ENCODE results near the gene PLXDC1. TPM values are rescaled to one million over a fixed set of nuclear protein-coding genes. Genes with fewer than 3 reads are reported as not detected.

PLXDC1 gene
- total and polyA plus RNA-seq, 2 experiments from 2014 or later: 0.28 to 0.91 TPM

DNA sequence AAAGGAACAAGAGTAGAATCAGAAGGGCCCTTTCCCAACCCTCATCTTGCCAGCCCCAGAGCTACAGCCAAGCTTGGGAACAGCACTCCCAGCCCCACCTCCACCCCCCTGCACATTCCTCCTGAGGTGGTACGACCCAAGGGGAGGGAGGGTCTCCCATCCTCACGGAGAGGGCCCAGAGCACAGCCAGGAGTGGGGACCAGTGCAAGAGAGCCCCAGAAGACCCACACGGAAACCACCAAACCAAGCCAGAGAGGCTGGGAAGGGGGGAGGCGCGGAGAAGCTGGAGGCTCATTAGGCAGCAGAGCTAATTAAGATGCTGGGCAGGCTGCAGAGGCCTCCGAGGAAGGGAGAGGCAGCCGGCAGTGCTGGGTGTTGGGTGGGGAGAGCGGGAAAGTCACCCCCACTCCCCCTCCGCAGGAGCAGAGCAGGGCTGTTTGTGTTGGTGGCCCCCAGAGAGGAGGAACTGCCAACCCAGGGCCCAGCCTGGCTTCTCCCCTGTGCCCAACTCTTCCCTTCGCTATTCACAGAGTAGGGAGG lies 43.6 kb upstream of the PLXDC1 start (continued):
- no peak for TF ChIP-seq CREB1 (CRISPR knock-in tag; IDR thresholded peaks at IDR 0.05; ENCODE audit: low read depth)
- TF ChIP-seq CTCF (conservative IDR thresholded peaks at IDR 0.05; ENCODE audit: low read depth in 2 of 2): no peak
- no peak for TF ChIP-seq ZNF114 (CRISPR knock-in tag; IDR thresholded peaks at IDR 0.05)

- ATAC-seq: peak; percentile 41
- Mint-ChIP-seq H3K36me3 (ENCODE audit: low read depth) (peaks cover 30% of the 10 kb centered on the region), H3K27me3 (ENCODE audit: insufficient read depth, low read depth, poor library complexity) (peaks cover 11% of the 10 kb centered on the region), H3K4me1 (peaks cover 34% of the 10 kb centered on the region), H3K9me3 (no peaks in the 10 kb centered on the region), H3K27ac (peak overlapping the region; percentile 57), H3K4me3 (peak overlapping the region; percentile 88)
- Histone ChIP-seq H3K4me1 (ENCODE audit: insufficient read depth) (peaks cover 32% of the 10 kb centered on the region), H3K79me2 (replicated peaks; ENCODE audit: insufficient read depth) (peaks cover 23% of the 10 kb centered on the region), H3K27ac (ENCODE audit: low read depth) (peak overlapping the region; percentile 72; the same call in 1 of the 2 replicates), H2AFZ (no peak overlapping the region), H3K36me3 (ENCODE audit: insufficient read depth) (peaks cover 8% of the 10 kb centered on the region), H3K4me2 (peak overlapping the region; percentile 89), H3K27me3 (ENCODE audit: insufficient read depth) (no peaks in the 10 kb centered on the region), H4K20me1 (replicated peaks; ENCODE audit: insufficient read depth) (peaks cover 13% of the 10 kb centered on the region), H3K4me3 (peak overlapping the region; percentile 93), H3K9me2 (ENCODE audit: insufficient read depth) (no peaks in the 10 kb centered on the region), H3F3A (replicated peaks; ENCODE audit: low read depth) (peaks cover 10% of the 10 kb centered on the region; the same call in 1 of the 2 replicates)
- DNase-seq (ENCODE audit: low spot score): peak; percentile 75
- no peak for TF ChIP-seq ZNF114 (CRISPR knock-in tag; IDR thresholded peaks at IDR 0.05)
- TF ChIP-seq CTCF (conservative IDR thresholded peaks at IDR 0.05; ENCODE audit: low read depth in 2 of 2): peak; percentile 49 to 70
- TF ChIP-seq POLR2AphosphoS5 (IDR thresholded peaks at IDR 0.05; ENCODE audit: low read depth): no peak
- no peak for TF ChIP-seq EZH2phosphoT487 (IDR thresholded peaks at IDR 0.05; ENCODE audit: unreplicated experiment)
- peak; percentile 32; the same call in 1 of the 2 replicates for TF ChIP-seq CREB1 (CRISPR knock-in tag; IDR thresholded peaks at IDR 0.05; ENCODE audit: low read depth)
- no peak for TF ChIP-seq EZH2 (IDR thresholded peaks at IDR 0.05; ENCODE audit: low read depth, unreplicated experiment)
Observed at GRCh38 chr17:39194089-39194984, 42.9 kb upstream of the PLXDC1 start.

DNA sequence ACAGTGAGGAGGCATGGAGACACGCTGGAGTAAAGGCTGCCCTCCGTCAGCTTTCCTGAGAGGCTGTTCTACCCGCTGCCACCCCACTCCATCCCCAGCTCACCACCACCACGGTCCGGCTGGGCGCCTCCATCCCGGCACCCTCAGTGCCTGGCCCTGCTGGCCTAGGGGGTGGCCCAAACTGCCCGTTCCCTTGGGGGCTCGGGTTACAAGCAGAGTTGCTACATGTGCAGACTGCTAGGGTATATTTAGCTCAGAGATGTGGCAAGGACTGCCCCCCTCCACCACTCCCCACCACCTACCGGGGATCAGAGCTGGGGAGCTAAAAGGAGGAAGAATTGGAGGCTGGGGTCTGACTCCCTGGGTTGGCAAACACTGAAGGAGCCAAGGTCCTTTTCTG lies 41.9 kb upstream of the PLXDC1 start:
- Histone ChIP-seq H3K27me3 (ENCODE audit: insufficient read depth) (no peaks in the 10 kb centered on the region), H3K36me3 (ENCODE audit: insufficient read depth) (peaks cover 8% of the 10 kb centered on the region), H3K27ac (ENCODE audit: low read depth) (no peak overlapping the region), H3K9me2 (ENCODE audit: insufficient read depth) (no peaks in the 10 kb centered on the region), H2AFZ (no peak overlapping the region), H3K4me2 (no peak overlapping the region), H3F3A (replicated peaks; ENCODE audit: low read depth) (peaks cover 1% of the 10 kb centered on the region; the same call in 1 of the 2 replicates), H3K4me1 (ENCODE audit: insufficient read depth) (peaks cover 24% of the 10 kb centered on the region), H3K79me2 (replicated peaks; ENCODE audit: insufficient read depth) (peaks cover 23% of the 10 kb centered on the region), H4K20me1 (replicated peaks; ENCODE audit: insufficient read depth) (peaks cover 13% of the 10 kb centered on the region), H3K4me3 (no peak overlapping the region)
- Mint-ChIP-seq H3K36me3 (ENCODE audit: low read depth) (peaks cover 32% of the 10 kb centered on the region), H3K4me1 (peaks cover 30% of the 10 kb centered on the region), H3K9me3 (no peaks in the 10 kb centered on the region), H3K27me3 (ENCODE audit: insufficient read depth, low read depth, poor library complexity) (peaks cover 10% of the 10 kb centered on the region), H3K27ac (no peak overlapping the region), H3K4me3 (no peak overlapping the region)
- ATAC-seq (no peak), DNase-seq (ENCODE audit: low spot score) (no peak)
- TF ChIP-seq ZNF114 (CRISPR knock-in tag; IDR thresholded peaks at IDR 0.05): no peak
- no peak for TF ChIP-seq POLR2AphosphoS5 (IDR thresholded peaks at IDR 0.05; ENCODE audit: low read depth)
- no peak for TF ChIP-seq REST (IDR thresholded peaks at IDR 0.05; ENCODE audit: unreplicated experiment)
- TF ChIP-seq NANOG (IDR thresholded peaks at IDR 0.05; ENCODE audit: borderline replicate concordance): no peak
